HEK293T (cell line): ENCODE measurements around the gene TBX2.

Source experiments
- CTCF ChIA-PET: fragments of 350-600 bp; formaldehyde crosslinking; extraction: SDS; loops from one replicate; lab custom pipeline; 2021; ENCODE audit warnings: antibody characterized with exemption, inconsistent platforms; lab: Yijun Ruan, JAX
- POLR2A ChIA-PET: fragments of 350-600 bp; formaldehyde crosslinking; extraction: SDS; loops from one replicate; lab custom pipeline; 2020; ENCODE audit warnings: antibody characterized with exemption, inconsistent platforms; lab: Yijun Ruan, JAX
- DNase-seq: peaks from one replicate; pipeline ENCODE4 v3.0.0; 2012; ENCODE audit warnings: mixed read lengths; ENCODE audit errors: extremely low spot score
- ARNT ChIP-seq: fragments of 450-650 bp; IDR thresholded peaks from 2 replicates; pipeline ENCODE4 v1.6.1; 2017; ENCODE audit warnings: mild to moderate bottlenecking
- BHLHE40 ChIP-seq: fragments of 450-650 bp; IDR thresholded peaks from 2 replicates; pipeline ENCODE4 v1.6.1; 2016; ENCODE audit warnings: mild to moderate bottlenecking, moderate library complexity, borderline replicate concordance
- CTBP1 ChIP-seq: fragments of 450-650 bp; IDR thresholded peaks from 2 replicates; pipeline ENCODE4 v1.6.1; 2016; ENCODE audit warnings: borderline replicate concordance
- ELF4 ChIP-seq: fragments of 450-650 bp; IDR thresholded peaks from 2 replicates; pipeline ENCODE4 v1.6.1; 2017; ENCODE audit warnings: antibody characterized with exemption
- FOXA1 ChIP-seq: fragments of 450-650 bp; IDR thresholded peaks from 2 replicates; pipeline ENCODE4 v1.6.1; 2016; ENCODE audit warnings: mild to moderate bottlenecking
- FOXK2 ChIP-seq: fragments of 450-650 bp; IDR thresholded peaks from 2 replicates; pipeline ENCODE4 v1.6.1; 2016; ENCODE audit warnings: mild to moderate bottlenecking
- FOXM1 ChIP-seq: fragments of 450-650 bp; IDR thresholded peaks from 2 replicates; pipeline ENCODE4 v1.6.1; 2017; ENCODE audit warnings: mild to moderate bottlenecking, borderline replicate concordance
- HDGF ChIP-seq: fragments of 450-650 bp; IDR thresholded peaks from 2 replicates; pipeline ENCODE4 v1.6.1; 2017; ENCODE audit warnings: antibody characterized with exemption, borderline replicate concordance
- L3MBTL2 ChIP-seq: fragments of 450-650 bp; conservative IDR thresholded peaks from 2 replicates; pipeline ENCODE4 v1.6.1; 2016; ENCODE audit warnings: mild to moderate bottlenecking
- LEF1 ChIP-seq: fragments of 450-650 bp; IDR thresholded peaks from 2 replicates; pipeline ENCODE4 v1.6.1; 2017; ENCODE audit warnings: mild to moderate bottlenecking, borderline replicate concordance
- NFRKB ChIP-seq: fragments of 450-650 bp; IDR thresholded peaks from 2 replicates; pipeline ENCODE4 v1.6.1; 2016; ENCODE audit warnings: mild to moderate bottlenecking, moderate library complexity
- PKNOX1 ChIP-seq: fragments of 450-650 bp; IDR thresholded peaks from 2 replicates; pipeline ENCODE4 v1.6.1; 2016
- SP1 ChIP-seq: fragments of 450-650 bp; IDR thresholded peaks from 2 replicates; pipeline ENCODE4 v1.6.1; 2017
- SUZ12 ChIP-seq: fragments of 450-650 bp; IDR thresholded peaks from 2 replicates; pipeline ENCODE4 v1.6.1; 2016; ENCODE audit warnings: mild to moderate bottlenecking
- TARDBP ChIP-seq: fragments of 450-650 bp; IDR thresholded peaks from 2 replicates; pipeline ENCODE4 v1.6.1; 2016
- ZNF384 ChIP-seq: fragments of 450-650 bp; IDR thresholded peaks from 2 replicates; pipeline ENCODE4 v1.6.1; 2016

Gene TBX2

GRCh38 chr17:61420745-61421398 is 21.2 kb downstream of the TBX2 start:
- DNase-seq: no peak
- CTCF ChIA-PET: no interaction called here
- TF ChIP-seq TARDBP (no peak), LEF1 (no peak), SUZ12 (no peak), SP1 (no peak), CTBP1 (no peak), ELF4 (no peak), FOXK2 (no peak), ZNF384 (no peak), NFRKB (no peak), FOXM1 (no peak), ARNT (no peak), PKNOX1 (no peak)
- POLR2A ChIA-PET: interaction anchor here (0.7 to 0.9 kb wide), 2 partner anchors 9 to 146 kb away, joined by 3 read pairs; no protein-coding TSS in a partner anchor

- TF ChIP-seq LEF1 (no peak), ARNT (no peak), HDGF (no peak), L3MBTL2 (no peak), BHLHE40 (no peak), SUZ12 (no peak)
These were observed 21.8 kb downstream of the TBX2 start for GRCh38 chr17:61421460-61421859.

GRCh38 chr17:61422116-61422799 is 22.6 kb downstream of the TBX2 start:
- TF ChIP-seq SP1: no peak
- TF ChIP-seq ZNF384: no peak
- no peak for TF ChIP-seq FOXK2
- TF ChIP-seq LEF1: no peak
- no peak for TF ChIP-seq L3MBTL2
- no peak for TF ChIP-seq FOXA1
- TF ChIP-seq NFRKB: no peak
- no peak for TF ChIP-seq BHLHE40
- TF ChIP-seq ARNT: no peak
- TF ChIP-seq SUZ12: no peak
- no peak for TF ChIP-seq PKNOX1
- TF ChIP-seq TARDBP: no peak
- no peak for TF ChIP-seq HDGF
- TF ChIP-seq CTBP1: no peak
- TF ChIP-seq FOXM1: no peak
- no peak for TF ChIP-seq ELF4
- DNase-seq: no peak
- ChIA-PET CTCF (no interaction called here), POLR2A (no interaction called here)

More at GRCh38 chr17:61421460-61421859, 21.8 kb downstream of the TBX2 start:
- ChIA-PET POLR2A (interaction anchor here (0.7 to 0.9 kb wide), 2 partner anchors 9 to 146 kb away, joined by 3 read pairs; no protein-coding TSS in a partner anchor), CTCF (no interaction called here)
- no peak for DNase-seq

DNA sequence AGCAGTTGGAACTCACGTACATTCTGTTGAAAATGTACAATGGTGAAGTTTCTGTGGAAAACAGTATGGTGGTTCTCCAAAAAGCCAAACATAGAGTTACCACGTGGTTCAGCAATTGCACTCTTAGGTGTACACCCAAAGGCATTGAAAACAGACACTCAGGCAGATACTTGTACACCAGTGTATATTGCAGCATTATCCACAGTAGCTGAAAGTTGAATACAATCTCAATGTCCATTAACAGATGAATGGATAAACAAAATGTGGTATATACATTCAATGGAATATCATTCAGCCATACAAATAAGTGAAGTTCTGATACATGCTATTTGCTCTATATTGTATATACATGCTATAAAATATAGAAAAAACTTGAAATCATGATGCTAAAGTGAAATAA is 23.2 kb downstream of the TBX2 start:
- CTCF ChIA-PET: no interaction called here
- POLR2A ChIA-PET: no interaction called here
- TF ChIP-seq SUZ12 (no peak), ARNT (no peak), FOXK2 (no peak), L3MBTL2 (no peak), LEF1 (no peak), HDGF (no peak), ELF4 (no peak), FOXA1 (no peak), TARDBP (no peak), NFRKB (no peak), FOXM1 (no peak), SP1 (no peak)
- no peak for DNase-seq

- no peak for DNase-seq
- POLR2A ChIA-PET: interaction anchor here (1.4 kb wide), 1 partner anchor 44 kb away, joined by 4 read pairs; no protein-coding TSS in a partner anchor
- CTCF ChIA-PET: interaction anchor here (0.7 to 0.8 kb wide), 2 partner anchors 12 to 36 kb away, joined by 3 to 4 read pairs; no protein-coding TSS in a partner anchor
- TF ChIP-seq ZNF384 (no peak), FOXK2 (no peak), FOXA1 (no peak), LEF1 (no peak), PKNOX1 (no peak), ELF4 (no peak), NFRKB (no peak), FOXM1 (no peak), SUZ12 (no peak), BHLHE40 (no peak), CTBP1 (no peak), SP1 (no peak)
These were observed 24.5 kb downstream of the TBX2 start for GRCh38 chr17:61423967-61424649.
